NCI-H524 (cell line): ENCODE measurements around the gene NTM.

Experiments used
- DNase-seq, 2 experiments: peaks; one replicate each; lab custom pipeline; 2025; lab: John Stamatoyannopoulos, UW

The NTM gene

GRCh38 chr11:131770801-131771200 lies 400.4 kb downstream of the NTM start:
- DNase-seq: no peak

DNA sequence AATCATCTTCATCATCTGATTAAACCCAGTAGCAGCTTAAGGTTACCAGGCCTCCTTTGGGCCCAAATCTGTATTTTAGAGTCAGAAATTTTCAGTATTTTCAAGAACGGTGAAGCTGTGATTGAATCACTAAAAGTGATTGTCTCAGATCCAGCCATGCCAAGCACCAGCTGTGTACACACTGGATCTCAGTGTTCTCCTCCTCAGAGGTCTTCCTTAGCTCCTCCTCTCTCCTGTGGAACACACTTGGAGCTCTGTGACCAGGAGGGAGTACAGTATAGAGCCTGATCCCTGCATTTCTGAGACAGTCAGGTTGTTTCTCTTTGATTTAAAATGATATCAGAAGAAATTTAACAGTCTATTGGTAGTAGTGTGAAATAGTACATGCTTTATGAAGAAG lies 401.1 kb downstream of the NTM start:
- no peak for DNase-seq

DNA sequence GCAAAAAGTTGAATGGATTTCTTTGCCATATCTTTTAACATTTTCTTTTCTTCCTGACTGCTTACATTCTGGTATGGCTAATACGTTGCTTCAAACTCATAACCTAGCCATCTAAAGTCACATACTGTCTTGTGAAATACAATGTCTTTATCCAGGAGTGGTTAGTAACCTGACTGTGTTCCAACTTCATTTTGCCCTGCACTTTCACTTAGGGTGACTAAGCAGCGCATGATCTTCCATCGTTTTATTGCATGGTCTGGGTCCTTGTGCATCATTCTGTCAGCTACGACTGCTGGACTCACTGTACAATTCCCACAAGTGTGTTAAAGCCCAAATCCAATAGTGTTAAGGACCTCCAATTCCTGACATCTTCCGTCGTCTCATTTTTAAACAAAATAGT lies 403.2 kb downstream of the NTM start:
- DNase-seq: no peak

- no peak for DNase-seq
Observed at GRCh38 chr11:131776211-131776610, 405.8 kb downstream of the NTM start.

DNA sequence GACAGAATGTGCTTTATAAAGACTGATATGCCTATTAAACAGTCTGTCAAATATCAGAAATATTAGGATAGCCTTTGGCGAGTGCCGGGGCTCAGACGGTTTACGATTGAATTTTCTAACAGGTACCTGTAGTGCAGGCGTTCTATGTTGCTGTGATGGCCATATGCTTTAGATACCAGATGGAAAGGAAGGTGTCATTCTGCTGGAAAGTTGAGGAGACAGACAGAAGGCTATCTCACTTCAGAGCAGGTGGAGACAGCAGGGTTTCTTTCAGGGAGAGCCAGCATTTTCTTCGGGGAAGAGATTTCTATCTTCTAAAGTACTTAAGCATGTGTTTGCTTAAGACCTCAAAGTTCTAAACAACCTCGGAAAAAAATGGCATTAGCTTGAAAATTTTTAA lies 415.4 kb downstream of the NTM start:
- peak; percentile 8 to 54 for DNase-seq

- no peak for DNase-seq
Observed at GRCh38 chr11:131787119-131787518, 416.7 kb downstream of the NTM start.

DNA sequence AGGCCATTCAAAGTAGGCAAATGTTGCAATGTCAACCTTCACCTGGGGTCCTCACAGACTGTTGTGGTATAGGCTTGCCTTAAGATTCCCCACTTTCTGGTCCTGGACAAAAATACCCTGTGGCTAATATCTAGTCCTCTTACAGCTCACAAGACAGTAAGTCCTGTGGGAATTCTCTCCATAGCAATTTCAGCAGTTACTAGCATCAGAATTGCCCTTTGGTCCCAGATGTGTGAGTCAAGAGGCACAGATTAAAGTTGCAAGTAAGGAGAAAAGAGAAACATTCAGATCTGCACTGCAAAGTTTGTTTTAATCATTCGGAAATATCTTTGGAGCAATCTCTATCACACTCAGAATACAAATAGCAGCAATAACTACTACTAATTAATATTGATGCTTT lies 420.2 kb downstream of the NTM start:
- no peak for DNase-seq

- no peak for DNase-seq
Observed at GRCh38 chr11:131792243-131792642, 421.8 kb downstream of the NTM start.

GRCh38 chr11:131796089-131796488 lies 425.7 kb downstream of the NTM start:
- DNase-seq: no peak

DNA sequence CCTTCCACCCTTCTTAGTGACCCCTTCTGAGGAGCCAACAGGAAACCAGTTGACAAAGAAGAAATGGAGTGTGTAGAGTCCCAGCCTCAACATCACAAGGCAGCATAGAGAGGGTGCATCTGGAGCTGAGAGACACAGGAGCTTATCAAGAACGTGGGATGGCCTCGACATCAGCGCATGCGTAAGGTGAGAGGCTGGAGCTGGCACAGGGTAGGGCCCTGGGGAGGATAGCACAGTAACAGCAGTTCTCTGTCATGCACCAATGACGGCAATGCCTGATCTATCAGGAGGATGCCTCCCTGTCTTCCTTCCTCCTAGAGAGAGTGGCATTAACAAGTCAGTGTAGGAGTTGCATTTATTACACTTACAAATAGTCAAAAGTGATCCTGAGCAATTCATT lies 426.1 kb downstream of the NTM start:
- DNase-seq: no peak

DNA sequence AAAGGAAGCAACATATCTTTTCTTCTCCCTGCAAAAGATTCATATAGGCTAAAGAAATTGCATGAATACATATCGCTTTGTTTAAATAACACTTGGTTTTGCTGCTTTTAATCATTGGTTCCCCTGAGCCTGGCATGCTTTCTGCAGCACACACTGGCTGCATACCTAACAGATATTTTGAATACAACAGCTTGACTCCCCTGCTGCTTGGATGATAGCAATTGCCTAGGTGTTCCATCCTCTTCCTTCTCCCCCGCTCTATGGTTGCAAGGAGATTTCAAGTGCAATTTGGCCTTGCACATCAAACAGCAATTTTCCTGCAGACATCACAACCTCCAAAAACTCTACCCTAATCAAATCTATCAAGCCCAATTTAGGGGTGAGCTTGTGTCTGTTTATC lies 430.0 kb downstream of the NTM start:
- DNase-seq: no peak

- DNase-seq: no peak
Observed at GRCh38 chr11:131802440-131803115, 432.2 kb downstream of the NTM start.

- DNase-seq: no peak
Observed at GRCh38 chr11:131807876-131808275, 437.5 kb downstream of the NTM start.

DNA sequence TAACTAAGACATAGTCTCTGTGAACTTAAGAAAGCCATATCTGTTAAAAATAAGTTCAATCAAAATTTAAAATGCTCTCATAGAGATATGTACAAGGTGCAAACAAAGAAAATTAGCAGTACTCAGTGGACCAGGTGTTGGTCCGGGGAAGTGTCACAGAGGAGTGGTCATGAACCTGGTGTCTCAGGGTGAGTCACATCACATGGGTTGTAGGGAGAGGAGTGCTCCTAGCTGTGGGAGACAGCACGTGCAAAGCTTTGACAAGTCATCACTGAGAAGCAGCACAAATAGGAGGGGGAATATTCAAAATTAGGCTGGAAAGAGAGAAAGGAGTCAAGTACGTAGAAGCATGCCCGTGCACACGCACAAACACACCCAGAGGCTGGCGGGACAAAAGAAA lies 438.1 kb downstream of the NTM start:
- no peak for DNase-seq

DNA sequence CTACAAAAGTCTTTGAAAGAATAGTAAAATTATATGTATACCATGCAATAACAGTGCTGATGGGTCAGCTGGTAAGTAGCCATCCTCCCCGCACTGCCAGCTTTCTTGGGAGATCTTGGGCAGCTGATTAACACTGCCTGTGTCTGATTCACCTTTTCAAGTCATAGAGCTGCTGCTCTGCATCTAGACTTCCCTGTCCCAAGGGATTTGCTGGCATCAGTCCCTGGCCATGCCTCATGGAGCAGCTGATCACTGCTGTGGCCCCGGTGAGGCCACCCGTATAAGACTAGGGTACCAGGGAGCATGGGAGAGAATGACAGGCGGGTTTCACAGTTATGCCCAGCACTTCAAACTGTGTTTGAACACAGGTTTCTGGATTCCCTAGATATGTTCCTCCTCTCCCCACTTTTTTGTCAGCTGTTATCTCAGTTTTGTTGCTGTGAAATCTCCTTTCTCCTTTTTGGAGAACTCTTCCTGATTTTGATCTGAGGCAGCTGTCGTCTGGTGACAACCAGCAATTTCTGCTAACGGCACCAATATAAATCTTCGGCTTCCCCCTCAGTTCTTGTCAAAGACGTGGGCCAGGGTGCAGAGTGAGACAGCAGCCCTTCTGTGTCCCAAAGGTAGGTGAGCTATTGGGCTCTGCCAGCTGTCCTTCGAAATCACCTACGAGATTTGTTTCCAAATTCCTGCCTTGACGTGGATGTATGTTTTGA lies 438.9 kb downstream of the NTM start:
- DNase-seq: peak in 1 of 2 experiments; percentile 24

GRCh38 chr11:131810541-131810940 lies 440.1 kb downstream of the NTM start:
- DNase-seq: no peak

DNA sequence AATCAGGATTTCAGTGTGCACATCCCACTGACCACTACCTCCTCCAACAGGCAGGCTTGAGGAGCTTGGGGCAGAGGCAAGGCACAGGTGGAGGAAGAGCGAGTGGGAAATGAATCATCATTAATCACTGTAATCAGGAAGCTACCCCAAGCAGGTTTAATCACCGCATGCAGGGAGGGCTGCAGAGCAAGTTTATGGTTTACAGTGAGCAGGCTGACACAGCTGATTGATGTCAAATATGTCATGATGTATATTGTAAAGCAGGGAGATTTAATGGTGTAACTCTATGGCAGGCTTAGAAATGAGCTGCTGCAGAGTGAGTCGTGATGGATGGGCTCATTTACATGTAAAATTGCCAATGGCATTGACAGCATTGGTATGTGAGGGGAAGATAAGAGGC lies 441.0 kb downstream of the NTM start:
- DNase-seq: no peak

GRCh38 chr11:131814108-131814507 lies 443.7 kb downstream of the NTM start:
- DNase-seq: peak; percentile 53 to 57

DNA sequence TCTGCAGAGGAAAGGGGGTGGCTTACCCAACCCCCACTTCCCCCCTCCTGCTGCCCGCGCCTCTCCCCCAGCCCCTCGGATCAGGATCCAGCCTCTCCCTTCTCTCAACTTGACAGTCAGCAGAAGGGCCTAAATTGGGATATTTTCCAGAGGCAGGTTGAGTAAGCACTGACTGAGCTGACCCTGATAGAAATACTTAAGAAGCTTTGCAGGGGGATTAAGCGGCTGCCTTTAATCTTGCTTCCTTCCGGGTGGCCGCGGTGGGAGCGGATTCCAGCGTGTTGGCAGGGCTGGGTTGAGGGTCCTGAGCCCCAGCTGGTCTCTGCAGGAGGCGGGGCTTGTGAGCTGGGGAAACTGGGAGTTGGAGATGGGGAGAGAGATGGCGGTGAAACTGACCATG lies 445.2 kb downstream of the NTM start:
- peak; percentile 82 to 92 for DNase-seq

- no peak for DNase-seq
Observed at GRCh38 chr11:131816051-131816450, 445.6 kb downstream of the NTM start.

- no peak for DNase-seq
Observed at GRCh38 chr11:131817687-131818188, 447.3 kb downstream of the NTM start.

DNA sequence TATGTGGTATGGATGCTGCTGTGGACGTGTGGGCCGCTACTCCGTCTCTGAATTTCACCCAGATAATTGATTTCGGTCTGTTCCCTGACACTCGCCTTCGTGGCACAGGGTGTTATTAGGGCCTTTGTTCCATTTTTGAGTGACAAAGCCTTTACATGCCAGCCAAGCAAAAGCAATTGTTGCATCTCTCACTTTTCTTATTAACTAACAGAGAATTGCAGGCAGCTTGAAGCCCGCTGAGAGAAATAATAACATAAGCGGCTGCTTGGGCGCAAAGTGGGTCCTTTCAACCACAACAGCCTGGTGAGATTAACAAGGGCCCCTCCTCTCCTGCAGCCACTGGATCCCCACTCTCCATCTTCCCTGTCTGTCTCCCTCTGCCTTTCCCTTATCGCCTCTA lies 449.4 kb downstream of the NTM start:
- no peak for DNase-seq

- DNase-seq: no peak
Observed at GRCh38 chr11:131822506-131822905, 452.1 kb downstream of the NTM start.

DNA sequence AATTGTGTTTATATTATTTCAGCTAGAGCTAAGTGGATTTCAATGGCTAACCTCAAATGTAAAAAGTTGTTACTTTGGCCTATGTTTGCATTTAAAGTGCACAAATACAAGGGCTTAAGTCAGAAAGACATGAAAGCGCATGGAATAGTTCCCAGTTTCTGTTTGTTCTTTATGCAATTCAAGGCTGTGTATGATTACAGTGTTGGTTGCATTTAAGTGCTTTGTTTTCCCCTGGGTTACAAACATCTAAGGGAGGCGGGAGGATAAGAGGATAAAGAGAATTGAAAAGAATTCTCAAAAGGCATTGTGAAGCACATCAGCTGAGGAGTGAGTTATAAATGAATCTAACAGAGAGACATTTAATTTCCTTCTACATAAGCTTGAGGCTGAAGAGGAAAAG lies 453.4 kb downstream of the NTM start:
- DNase-seq: no peak
